Thyroid gland (tissue), 4 donors: ENCODE data around the gene GLYATL1B.

Experiments used
- POLR2A ChIP-seq, 2 donors: fragments of 450-650 bp; IDR thresholded peaks; one replicate each; pipeline ENCODE4 v1.6.1; 2017; ENCODE audit warnings: antibody characterized with exemption in 2 of 2, mild to moderate bottlenecking in 2 of 2, moderate library complexity in 1 of 2
- TF ChIP-seq, protein P1 (sequence below), 6 experiments: fragments of 200-600 bp in 3 of 6; fragments of 450-650 bp in 3 of 6; sonication (generic) in 3 of 6; IDR thresholded peaks; one replicate each; pipeline ENCODE4 v1.5.1; 2016 to 2019; ENCODE audit warnings: antibody characterized with exemption in 6 of 6, mild to moderate bottlenecking in 2 of 6, inconsistent platforms in 1 of 6, moderate library complexity in 1 of 6

DNA sequence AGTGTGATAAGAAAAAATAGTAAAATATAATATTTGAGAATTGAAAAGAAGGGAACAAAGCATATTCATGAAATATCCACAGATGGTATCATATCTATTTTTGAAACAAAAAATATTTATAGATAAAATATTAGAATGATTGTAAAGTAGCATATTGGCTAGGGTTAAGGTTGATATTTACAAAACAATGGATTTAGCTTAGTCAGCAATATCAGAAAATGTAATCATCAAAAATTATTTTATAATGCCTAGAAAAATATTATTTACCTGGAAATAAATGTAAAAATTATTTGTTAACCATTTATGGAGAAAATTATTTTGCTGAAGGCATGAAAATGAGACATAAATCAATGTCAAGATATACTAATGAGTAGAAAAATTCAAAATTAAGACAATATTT, 33.7 kb downstream of the GLYATL1B start:
- TF ChIP-seq POLR2A (IDR thresholded peaks at IDR 0.05) = no peak
- TF ChIP-seq, protein P1, sequence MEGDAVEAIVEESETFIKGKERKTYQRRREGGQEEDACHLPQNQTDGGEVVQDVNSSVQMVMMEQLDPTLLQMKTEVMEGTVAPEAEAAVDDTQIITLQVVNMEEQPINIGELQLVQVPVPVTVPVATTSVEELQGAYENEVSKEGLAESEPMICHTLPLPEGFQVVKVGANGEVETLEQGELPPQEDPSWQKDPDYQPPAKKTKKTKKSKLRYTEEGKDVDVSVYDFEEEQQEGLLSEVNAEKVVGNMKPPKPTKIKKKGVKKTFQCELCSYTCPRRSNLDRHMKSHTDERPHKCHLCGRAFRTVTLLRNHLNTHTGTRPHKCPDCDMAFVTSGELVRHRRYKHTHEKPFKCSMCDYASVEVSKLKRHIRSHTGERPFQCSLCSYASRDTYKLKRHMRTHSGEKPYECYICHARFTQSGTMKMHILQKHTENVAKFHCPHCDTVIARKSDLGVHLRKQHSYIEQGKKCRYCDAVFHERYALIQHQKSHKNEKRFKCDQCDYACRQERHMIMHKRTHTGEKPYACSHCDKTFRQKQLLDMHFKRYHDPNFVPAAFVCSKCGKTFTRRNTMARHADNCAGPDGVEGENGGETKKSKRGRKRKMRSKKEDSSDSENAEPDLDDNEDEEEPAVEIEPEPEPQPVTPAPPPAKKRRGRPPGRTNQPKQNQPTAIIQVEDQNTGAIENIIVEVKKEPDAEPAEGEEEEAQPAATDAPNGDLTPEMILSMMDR (IDR thresholded peaks at IDR 0.05) = no peak
